Osteocyte (in vitro differentiated cells): Measurements from ENCODE around the gene CRB1. TPM values are rescaled to one million over a fixed set of nuclear protein-coding genes. Genes with fewer than 3 reads are reported as not detected.

Experiments used
- DNase-seq: peaks from one replicate; pipeline ENCODE4 v3.0.0; 2021; ENCODE audit warnings: mixed read lengths; ENCODE audit not compliant: unreplicated experiment; ENCODE audit errors: extremely low spot score
- H3K27ac Mint-ChIP-seq: one replicate; pipeline ENCODE4 v1.8.0; 2021; ENCODE audit warnings: mild to moderate bottlenecking, mixed read lengths; ENCODE audit not compliant: unreplicated experiment
- H3K27me3 Mint-ChIP-seq: one replicate; pipeline ENCODE4 v1.8.0; 2021; ENCODE audit warnings: mixed read lengths; ENCODE audit not compliant: unreplicated experiment
- H3K36me3 Mint-ChIP-seq: one replicate; pipeline ENCODE4 v1.8.0; 2021; ENCODE audit warnings: mixed read lengths; ENCODE audit not compliant: unreplicated experiment
- H3K4me1 Mint-ChIP-seq: one replicate; pipeline ENCODE4 v1.8.0; 2021; ENCODE audit warnings: mixed read lengths; ENCODE audit not compliant: unreplicated experiment
- H3K4me3 Mint-ChIP-seq: one replicate; pipeline ENCODE4 v1.8.0; 2021; ENCODE audit warnings: mild to moderate bottlenecking, moderate library complexity, mixed read lengths; ENCODE audit not compliant: unreplicated experiment
- H3K9me3 Mint-ChIP-seq: one replicate; pipeline ENCODE4 v1.8.0; 2021; ENCODE audit warnings: mixed read lengths; ENCODE audit not compliant: unreplicated experiment
- CTCF ChIP-seq: fragments of 200-600 bp; sonication (generic); IDR thresholded peaks from 2 replicates; pipeline ENCODE4 v1.5.0; 2021; ENCODE audit warnings: antibody characterized with exemption, mild to moderate bottlenecking, moderate library complexity
- total RNA-seq: library from RNA; stranded (reverse); gene quantifications from 2 replicates; pipeline ENCODE4 v1.2.1, GENCODE V29; 2021

Gene CRB1
- total RNA-seq, 1 donor from 2014 or later = not detected

- H3K4me3 Mint-ChIP-seq = no peak overlapping the region
- H3K4me1 Mint-ChIP-seq = peaks cover under 1% of the 10 kb centered on the region
- no peak for DNase-seq
- H3K9me3 Mint-ChIP-seq = no peaks in the 10 kb centered on the region
- no peaks in the 10 kb centered on the region for H3K36me3 Mint-ChIP-seq
- no peaks in the 10 kb centered on the region for H3K27me3 Mint-ChIP-seq
- no peak overlapping the region for H3K27ac Mint-ChIP-seq
- TF ChIP-seq CTCF = no peak
These were observed 161.3 kb downstream of the CRB1 start for GRCh38 chr1:197429372-197429771.

GRCh38 chr1:197435224-197435623 lies 167.2 kb downstream of the CRB1 start:
- Mint-ChIP-seq H3K9me3 (no peaks in the 10 kb centered on the region), H3K36me3 (no peaks in the 10 kb centered on the region), H3K4me3 (no peak overlapping the region), H3K4me1 (peaks cover 3% of the 10 kb centered on the region), H3K27ac (no peak overlapping the region), H3K27me3 (peaks cover 4% of the 10 kb centered on the region)
- DNase-seq = no peak
- TF ChIP-seq CTCF = no peak

- TF ChIP-seq CTCF = no peak
- Mint-ChIP-seq H3K27me3 (peaks cover 4% of the 10 kb centered on the region), H3K4me1 (peaks cover 11% of the 10 kb centered on the region), H3K27ac (no peak overlapping the region), H3K36me3 (no peaks in the 10 kb centered on the region), H3K9me3 (no peaks in the 10 kb centered on the region), H3K4me3 (no peak overlapping the region)
- DNase-seq = no peak
These were observed 169.5 kb downstream of the CRB1 start for GRCh38 chr1:197437601-197438000.

GRCh38 chr1:197438010-197438790 lies 170.1 kb downstream of the CRB1 start:
- peaks cover 11% of the 10 kb centered on the region for H3K4me1 Mint-ChIP-seq
- H3K27ac Mint-ChIP-seq = no peak overlapping the region
- TF ChIP-seq CTCF = no peak
- H3K9me3 Mint-ChIP-seq = no peaks in the 10 kb centered on the region
- DNase-seq = no peak
- no peaks in the 10 kb centered on the region for H3K36me3 Mint-ChIP-seq
- peaks cover 4% of the 10 kb centered on the region for H3K27me3 Mint-ChIP-seq
- no peak overlapping the region for H3K4me3 Mint-ChIP-seq

GRCh38 chr1:197439708-197440280 lies 171.7 kb downstream of the CRB1 start:
- no peak for DNase-seq
- H3K27ac Mint-ChIP-seq = no peak overlapping the region

More at GRCh38 chr1:197439708-197440280, 171.7 kb downstream of the CRB1 start:
- Mint-ChIP-seq H3K27me3 (peaks cover 1% of the 10 kb centered on the region), H3K36me3 (no peaks in the 10 kb centered on the region), H3K9me3 (no peaks in the 10 kb centered on the region), H3K4me3 (no peak overlapping the region), H3K4me1 (peaks cover 11% of the 10 kb centered on the region)
- TF ChIP-seq CTCF = no peak
